ENCODE measurements around the gene FAM171A1.

DNA sequence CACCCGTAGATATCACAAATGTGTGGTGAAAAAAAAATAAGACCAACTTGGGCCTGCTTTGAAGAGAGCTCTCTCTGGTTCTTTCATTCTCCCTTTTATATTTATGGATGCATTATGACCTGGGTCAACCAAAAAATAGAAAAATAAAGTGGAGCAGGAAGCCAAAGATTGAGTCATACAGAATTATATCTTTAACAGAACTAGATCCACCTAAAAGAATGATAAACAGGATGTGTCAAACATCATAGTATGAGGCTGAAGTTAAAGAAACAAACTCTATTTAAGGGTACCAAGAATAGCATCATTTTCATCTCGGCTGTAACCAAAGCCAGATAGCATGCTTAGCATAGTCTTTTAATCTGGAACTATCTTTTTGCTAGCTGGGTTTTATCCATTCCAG is 173.8 kb downstream of the FAM171A1 start:
- TF ChIP-seq EZH2phosphoT487 (IDR thresholded peaks at IDR 0.05; ENCODE audit: borderline replicate concordance): no peak
- TF ChIP-seq CTCF (conservative IDR thresholded peaks at IDR 0.05; ENCODE audit: low read length): no peak
